ENCODE measurements around the gene CDK5RAP3. TPM values are rescaled to one million over a fixed set of nuclear protein-coding genes. Genes with fewer than 3 reads are reported as not detected.

CDK5RAP3 gene
- polyA plus RNA-seq, 1 of the 3 experiments (the other 2 are of a cell fraction): 208 TPM

GRCh38 chr17:48010193-48010592 is 39.3 kb downstream of the CDK5RAP3 start:
- Histone ChIP-seq H3K9ac (no peak overlapping the region), H2AFZ (ENCODE audit: low read depth) (no peak overlapping the region), H3K4me2 (no peak overlapping the region), H3K36me3 (replicated peaks in 1 of 2; ENCODE audit: control insufficient read depth in 1 of 2, insufficient read depth in 2 of 2, low read length in 1 of 2) (no peaks in the 10 kb centered on the region), H3K9me3 (no peaks in the 10 kb centered on the region), H3K79me2 (ENCODE audit: insufficient read depth) (no peaks in the 10 kb centered on the region), H3K27me3 (ENCODE audit: insufficient read depth) (no peaks in the 10 kb centered on the region), H3K4me1 (ENCODE audit: control insufficient read depth in 1 of 2, insufficient read depth in 2 of 2, low read depth in 1 of 2, low read length in 1 of 2) (peaks cover 20 to 48% of the 10 kb centered on the region in 2 experiments), H4K20me1 (ENCODE audit: insufficient read depth) (no peaks in the 10 kb centered on the region), H3F3A (replicated peaks; ENCODE audit: insufficient read depth) (peaks cover 7% of the 10 kb centered on the region), H3K27ac (ENCODE audit: low read depth in 2 of 2, low read length in 1 of 2) (peak overlapping the region in 1 of 2 experiments; percentile 100; a peak in 2 of 4 replicates), H3K9me2 (no peaks in the 10 kb centered on the region), H3K4me3 (ENCODE audit: low read depth in 2 of 2, low read length in 1 of 2) (no peak overlapping the region)
- DNase-seq: no peak
- CTCF ChIA-PET: interaction anchor here (0.6 to 31.3 kb wide), 5 partner anchors 8 to 1654 kb away, joined by 3 to 1752 read pairs (median 496); partner anchors contain the start of genes CDK5RAP3, NFE2L1, PNPO and PRR15L
- 81% methylated on average over 3 of the region's 3 CpGs for WGBS (ENCODE audit: low lambda C conversion rate)
- POLR2A ChIA-PET: interaction anchor here (10.5 kb wide), 1 partner anchor 29 kb away, joined by 189 read pairs; no protein-coding TSS in a partner anchor
- peak; percentile 60; the same call in 1 of the 2 replicates for TF ChIP-seq RCOR1 (IDR thresholded peaks at IDR 0.05; ENCODE audit: low read length)
- TF ChIP-seq CHD2 (IDR thresholded peaks at IDR 0.05; ENCODE audit: low read length, partially characterized antibody): peak; percentile 9
- TF ChIP-seq, protein P1, sequence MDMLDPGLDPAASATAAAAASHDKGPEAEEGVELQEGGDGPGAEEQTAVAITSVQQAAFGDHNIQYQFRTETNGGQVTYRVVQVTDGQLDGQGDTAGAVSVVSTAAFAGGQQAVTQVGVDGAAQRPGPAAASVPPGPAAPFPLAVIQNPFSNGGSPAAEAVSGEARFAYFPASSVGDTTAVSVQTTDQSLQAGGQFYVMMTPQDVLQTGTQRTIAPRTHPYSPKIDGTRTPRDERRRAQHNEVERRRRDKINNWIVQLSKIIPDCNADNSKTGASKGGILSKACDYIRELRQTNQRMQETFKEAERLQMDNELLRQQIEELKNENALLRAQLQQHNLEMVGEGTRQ (IDR thresholded peaks at IDR 0.05; ENCODE audit: borderline replicate concordance, low read depth, low read length): no peak

DNA sequence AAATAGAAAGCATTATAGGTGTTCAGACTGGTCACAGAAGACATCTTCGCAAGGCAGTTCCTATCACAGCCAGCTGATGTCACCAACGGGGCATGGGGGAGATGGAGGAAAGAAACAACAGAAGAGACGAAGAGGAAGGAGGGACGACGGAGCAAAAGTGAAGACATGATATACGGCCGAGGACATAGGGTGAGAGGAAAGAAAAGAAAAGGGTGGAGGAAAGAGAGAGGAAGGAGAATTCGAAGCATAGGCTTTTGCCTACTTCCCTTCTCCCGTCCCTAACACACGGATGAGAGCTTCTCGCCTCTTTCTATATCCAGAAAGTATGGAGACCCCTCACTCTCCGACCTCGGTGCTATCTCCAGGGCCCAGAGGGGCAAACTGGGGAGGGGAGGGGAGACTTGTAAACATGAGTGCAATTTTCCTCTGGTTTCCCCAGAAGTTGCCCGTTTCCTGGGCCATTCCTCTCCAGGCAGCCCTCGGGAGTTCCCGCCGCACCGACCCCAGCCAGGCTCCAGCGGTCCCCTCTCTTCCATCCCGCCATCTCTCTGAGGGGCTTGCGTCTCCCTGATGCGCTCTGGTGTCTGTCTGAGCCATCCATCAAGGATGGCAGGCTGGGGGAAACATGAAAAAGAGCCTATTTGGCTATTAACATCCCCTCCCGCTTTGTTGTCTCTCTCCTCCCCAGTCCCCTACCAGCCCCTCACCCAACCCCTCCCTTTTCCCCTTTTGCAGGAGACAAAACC is 40.7 kb downstream of the CDK5RAP3 start:
- Histone ChIP-seq H3K4me2 (peak overlapping the region; percentile 82), H3K4me3 (ENCODE audit: low read depth in 2 of 2, low read length in 1 of 2) (peak overlapping the region; percentile 42 to 51), H3F3A (replicated peaks; ENCODE audit: insufficient read depth) (peaks cover 6% of the 10 kb centered on the region), H3K27ac (ENCODE audit: low read depth in 2 of 2, low read length in 1 of 2) (peak overlapping the region in 1 of 2 experiments; percentile 100; a peak in 3 of 4 replicates), H2AFZ (ENCODE audit: low read depth) (peak overlapping the region; percentile 60), H3K36me3 (replicated peaks in 1 of 2; ENCODE audit: control insufficient read depth in 1 of 2, insufficient read depth in 2 of 2, low read length in 1 of 2) (no peaks in the 10 kb centered on the region), H3K9me3 (no peaks in the 10 kb centered on the region), H3K9me2 (no peaks in the 10 kb centered on the region), H3K4me1 (ENCODE audit: control insufficient read depth in 1 of 2, insufficient read depth in 2 of 2, low read depth in 1 of 2, low read length in 1 of 2) (peaks cover 15 to 54% of the 10 kb centered on the region in 2 experiments), H3K27me3 (ENCODE audit: insufficient read depth) (no peaks in the 10 kb centered on the region), H4K20me1 (ENCODE audit: insufficient read depth) (no peaks in the 10 kb centered on the region), H3K79me2 (ENCODE audit: insufficient read depth) (no peaks in the 10 kb centered on the region), H3K9ac (peak overlapping the region; percentile 24; the same call in 1 of the 2 replicates)
- ChIA-PET POLR2A (interaction anchor here (0.6 to 10.5 kb wide), 13 partner anchors 9 to 89 kb away, joined by 3 to 223 read pairs (median 6); partner anchors contain the start of gene CDK5RAP3), CTCF (interaction anchor here (0.8 to 31.3 kb wide), 7 partner anchors 10 to 256 kb away, joined by 3 to 1752 read pairs (median 5); partner anchors contain the start of genes CDK5RAP3, NFE2L1, PNPO and PRR15L)
- 37% methylated on average over 23 of the region's 23 CpGs for WGBS (ENCODE audit: low lambda C conversion rate)
- peak; percentile 59 for DNase-seq
- no peak for TF ChIP-seq ELF1 (IDR thresholded peaks at IDR 0.05)
- peak; percentile 68 for TF ChIP-seq RAD21 (IDR thresholded peaks at IDR 0.05; ENCODE audit: low read length)
- TF ChIP-seq SMC3 (IDR thresholded peaks at IDR 0.05; ENCODE audit: low read depth, low read length): peak; percentile 49; the same call in 1 of the 2 replicates
- TF ChIP-seq, protein P2, sequence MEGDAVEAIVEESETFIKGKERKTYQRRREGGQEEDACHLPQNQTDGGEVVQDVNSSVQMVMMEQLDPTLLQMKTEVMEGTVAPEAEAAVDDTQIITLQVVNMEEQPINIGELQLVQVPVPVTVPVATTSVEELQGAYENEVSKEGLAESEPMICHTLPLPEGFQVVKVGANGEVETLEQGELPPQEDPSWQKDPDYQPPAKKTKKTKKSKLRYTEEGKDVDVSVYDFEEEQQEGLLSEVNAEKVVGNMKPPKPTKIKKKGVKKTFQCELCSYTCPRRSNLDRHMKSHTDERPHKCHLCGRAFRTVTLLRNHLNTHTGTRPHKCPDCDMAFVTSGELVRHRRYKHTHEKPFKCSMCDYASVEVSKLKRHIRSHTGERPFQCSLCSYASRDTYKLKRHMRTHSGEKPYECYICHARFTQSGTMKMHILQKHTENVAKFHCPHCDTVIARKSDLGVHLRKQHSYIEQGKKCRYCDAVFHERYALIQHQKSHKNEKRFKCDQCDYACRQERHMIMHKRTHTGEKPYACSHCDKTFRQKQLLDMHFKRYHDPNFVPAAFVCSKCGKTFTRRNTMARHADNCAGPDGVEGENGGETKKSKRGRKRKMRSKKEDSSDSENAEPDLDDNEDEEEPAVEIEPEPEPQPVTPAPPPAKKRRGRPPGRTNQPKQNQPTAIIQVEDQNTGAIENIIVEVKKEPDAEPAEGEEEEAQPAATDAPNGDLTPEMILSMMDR (IDR thresholded peaks at IDR 0.05): peak; percentile 57
- peak; percentile 35 for TF ChIP-seq CHD2 (IDR thresholded peaks at IDR 0.05; ENCODE audit: low read length, partially characterized antibody)
- TF ChIP-seq MEF2A (IDR thresholded peaks at IDR 0.05; ENCODE audit: borderline replicate concordance, low read depth): no peak
- TF ChIP-seq RCOR1 (IDR thresholded peaks at IDR 0.05; ENCODE audit: low read length): peak; percentile 28; the same call in 1 of the 2 replicates

Measured in SK-N-SH (cell line).